ENCODE measurements around the gene CAMK1D. TPM values are rescaled to one million over a fixed set of nuclear protein-coding genes. Genes with fewer than 3 reads are reported as not detected.

The CAMK1D gene
- total and polyA plus RNA-seq, 9 donors: 1.8 to 11.7 (median 5.5) TPM

- no peaks in the 10 kb centered on the region for H3K4me1 ChIP-seq (ENCODE audit: insufficient read depth)
- no peak overlapping the region for H3K27ac ChIP-seq
- no peaks in the 10 kb centered on the region for H3K9me3 ChIP-seq
- intact Hi-C loops (cut with DNase I): no loop called here
- 73 to 89% (median 80%) methylated on average over 8 of the region's 8 CpGs for WGBS, 3 donors
- no peak overlapping the region for H3K4me3 ChIP-seq
- no peak for DNase-seq
- H3K27me3 ChIP-seq: no peaks in the 10 kb centered on the region
- no peaks in the 10 kb centered on the region for H3K36me3 ChIP-seq
- TF ChIP-seq POLR2A (IDR thresholded peaks at IDR 0.05) (no peak), CTCF (IDR thresholded peaks at IDR 0.05) (no peak), EP300 (IDR thresholded peaks at IDR 0.05) (no peak)
These were observed 161.2 kb downstream of the CAMK1D start for GRCh38 chr10:12510501-12510941.

- no peaks in the 10 kb centered on the region for H3K9me3 ChIP-seq
- DNase-seq: no peak
- no peaks in the 10 kb centered on the region for H3K27me3 ChIP-seq
- no peak overlapping the region for H3K4me3 ChIP-seq
- H3K4me1 ChIP-seq (ENCODE audit: insufficient read depth): no peaks in the 10 kb centered on the region
- no peaks in the 10 kb centered on the region for H3K36me3 ChIP-seq
- intact Hi-C loops (cut with DNase I): no loop called here
- H3K27ac ChIP-seq: no peak overlapping the region
- TF ChIP-seq CTCF (IDR thresholded peaks at IDR 0.05) (no peak), POLR2A (IDR thresholded peaks at IDR 0.05) (no peak), EP300 (IDR thresholded peaks at IDR 0.05) (no peak)
- 25 to 57% (median 41%) methylated on average over 4 of the region's 4 CpGs for WGBS, 3 donors
These were observed 161.6 kb downstream of the CAMK1D start for GRCh38 chr10:12510984-12511383.

- Histone ChIP-seq H3K27ac (no peak overlapping the region), H3K36me3 (no peaks in the 10 kb centered on the region), H3K27me3 (no peaks in the 10 kb centered on the region), H3K4me1 (ENCODE audit: insufficient read depth) (no peaks in the 10 kb centered on the region), H3K4me3 (no peak overlapping the region), H3K9me3 (no peaks in the 10 kb centered on the region)
- intact Hi-C loops (cut with DNase I): no loop called here
- no peak for TF ChIP-seq POLR2A (IDR thresholded peaks at IDR 0.05)
- TF ChIP-seq EP300 (IDR thresholded peaks at IDR 0.05): no peak
- no peak for TF ChIP-seq CTCF (IDR thresholded peaks at IDR 0.05)
- WGBS, 3 donors: 95 to 97% (median 96%) methylated on average over 9 of the region's 9 CpGs
- DNase-seq: no peak
These were observed 162.3 kb downstream of the CAMK1D start for GRCh38 chr10:12511651-12512050.

- WGBS, 3 donors: 81 to 90% (median 87%) methylated on average over 18 of the region's 18 CpGs
- TF ChIP-seq CTCF (IDR thresholded peaks at IDR 0.05) (no peak), EP300 (IDR thresholded peaks at IDR 0.05) (no peak), POLR2A (IDR thresholded peaks at IDR 0.05) (no peak)
These were observed 163.1 kb downstream of the CAMK1D start for GRCh38 chr10:12512332-12513002.

More at GRCh38 chr10:12512332-12513002, 163.1 kb downstream of the CAMK1D start:
- Histone ChIP-seq H3K9me3 (no peaks in the 10 kb centered on the region), H3K27me3 (no peaks in the 10 kb centered on the region), H3K4me3 (no peak overlapping the region), H3K36me3 (no peaks in the 10 kb centered on the region), H3K4me1 (ENCODE audit: insufficient read depth) (no peaks in the 10 kb centered on the region), H3K27ac (no peak overlapping the region)
- no peak for DNase-seq
- intact Hi-C loops (cut with DNase I): no loop called here
